Keratinocyte (primary cell): ENCODE data around the gene TWF2. TPM values are rescaled to one million over a fixed set of nuclear protein-coding genes. Genes with fewer than 3 reads are reported as not detected.

Source experiments
- DNase-seq: peaks from one replicate; pipeline ENCODE4 v3.0.0-alpha.2; 2011; ENCODE audit warnings: low read depth, missing footprints, low spot score
- FAIRE-seq: peaks from 2 replicates; lab custom pipeline; 2011; peaks lifted over from hg19 to GRCh38; lab: Jason Lieb, UNC
- H2AFZ ChIP-seq: 2 replicates; pipeline ENCODE4 v1.6.0; 2012; ENCODE audit warnings: low read length, control low read depth, inconsistent platforms; ENCODE audit not compliant: control insufficient read depth
- H3K27ac ChIP-seq: 2 replicates; pipeline ENCODE4 v1.5.1; 2011; ENCODE audit warnings: low read length; ENCODE audit not compliant: control insufficient read depth, insufficient read depth
- H3K27me3 ChIP-seq: 3 replicates; pipeline ENCODE4 v1.6.0; 2011; ENCODE audit warnings: low read length; ENCODE audit not compliant: control insufficient read depth, insufficient read depth; ENCODE audit errors: extremely low read depth
- H3K36me3 ChIP-seq, 2 experiments: 2 replicates in 1 of 2; 3 replicates in 1 of 2; pipeline ENCODE4 v1.5.1; 2011; ENCODE audit warnings: low read length in 2 of 2, mild to moderate bottlenecking in 1 of 2; ENCODE audit not compliant: control insufficient read depth in 2 of 2, insufficient read depth in 2 of 2; ENCODE audit errors: extremely low read depth in 1 of 2
- H3K4me1 ChIP-seq: 3 replicates; pipeline ENCODE4 v1.5.1; 2011; ENCODE audit warnings: low read length; ENCODE audit not compliant: control insufficient read depth, insufficient read depth; ENCODE audit errors: extremely low read depth
- H3K4me2 ChIP-seq: 3 replicates; pipeline ENCODE4 v1.6.0; 2011; ENCODE audit warnings: low read depth, low read length; ENCODE audit not compliant: control insufficient read depth, insufficient read depth; ENCODE audit errors: extremely low read depth
- H3K4me3 ChIP-seq, 3 experiments: fragments of 200-600 bp in 1 of 3; sonication (generic) in 1 of 3; 2 replicates in 2 of 3; 3 replicates in 1 of 3; pipeline ENCODE4 v1.5.1; 2011 to 2016; ENCODE audit warnings: low read length in 3 of 3, mild to moderate bottlenecking in 3 of 3, control low read depth in 2 of 3, inconsistent platforms in 1 of 3, low read depth in 1 of 3, mixed read lengths in 1 of 3, mixed run types in 1 of 3, moderate library complexity in 1 of 3; ENCODE audit not compliant: control insufficient read depth in 2 of 3, insufficient read depth in 2 of 3; ENCODE audit errors: extremely low read depth in 1 of 3
- H3K79me2 ChIP-seq: 2 replicates; pipeline ENCODE4 v1.6.0; 2012; ENCODE audit warnings: low read length; ENCODE audit not compliant: control insufficient read depth, insufficient read depth
- H3K9ac ChIP-seq: 3 replicates; pipeline ENCODE4 v1.6.0; 2011; ENCODE audit warnings: low read length; ENCODE audit not compliant: control insufficient read depth, insufficient read depth; ENCODE audit errors: extremely low read depth
- H3K9me1 ChIP-seq: 3 replicates; pipeline ENCODE4 v1.6.0; 2011; ENCODE audit warnings: low read length; ENCODE audit not compliant: control insufficient read depth, insufficient read depth; ENCODE audit errors: extremely low read depth
- H3K9me3 ChIP-seq: 2 replicates; pipeline ENCODE4 v1.5.1; 2012; ENCODE audit warnings: low read depth, low read length; ENCODE audit not compliant: control insufficient read depth
- H4K20me1 ChIP-seq: 3 replicates; pipeline ENCODE4 v1.6.0; 2011; ENCODE audit warnings: low read length; ENCODE audit not compliant: control insufficient read depth, insufficient read depth; ENCODE audit errors: extremely low read depth
- EZH2 ChIP-seq: IDR thresholded peaks from one replicate; pipeline ENCODE4 v1.6.1; 2012; ENCODE audit warnings: inconsistent platforms, mild to moderate bottlenecking, low read length, moderate library complexity
- dilution Hi-C: fragments of 300-500 bp; cut with MboI; formaldehyde crosslinking; loops from one replicate; pipeline ENCODE4 v1.7.0; 2020; ENCODE audit warnings: low sequenced_read_pairs; ENCODE audit not compliant: extremely low pct_ligation_motif_present
- polyA plus RNA-seq, 5 experiments: library from polyadenylated mRNA; depleted of rRNA in 3 of 5; stranded (reverse) in 3 of 5; stranded (forward) in 1 of 5; unstranded in 1 of 5; fragments of >200 nt; gene quantifications; 1 replicate in 1 of 5; 2 replicates in 3 of 5; 3 replicates in 1 of 5; pipeline versions ENCODE4 v1.2.1 to v1.2.3, GENCODE V29; 2011 to 2012; ENCODE audit warnings: missing spikeins in 2 of 5, low read depth in 1 of 5, low replicate concordance in 1 of 5
- TF ChIP-seq, protein P1 (sequence below), 3 experiments: IDR thresholded peaks in 1 of 3; conservative IDR thresholded peaks in 1 of 3; optimal IDR thresholded peaks in 1 of 3; 2 replicates in 2 of 3; 3 replicates in 1 of 3; pipeline versions ENCODE3 to v1.5.1; 2011; ENCODE audit warnings: low read length in 3 of 3, mild to moderate bottlenecking in 3 of 3, moderate library complexity in 2 of 3, control low read depth in 1 of 3, inconsistent platforms in 1 of 3; ENCODE audit not compliant: insufficient read depth in 2 of 3; ENCODE audit errors: extremely low read depth in 1 of 3

TWF2 gene
- polyA plus RNA-seq, 1 donor (not counting 4 experiments of a cell fraction or from before 2014, with no cell fraction given) = 70.4 TPM

DNA sequence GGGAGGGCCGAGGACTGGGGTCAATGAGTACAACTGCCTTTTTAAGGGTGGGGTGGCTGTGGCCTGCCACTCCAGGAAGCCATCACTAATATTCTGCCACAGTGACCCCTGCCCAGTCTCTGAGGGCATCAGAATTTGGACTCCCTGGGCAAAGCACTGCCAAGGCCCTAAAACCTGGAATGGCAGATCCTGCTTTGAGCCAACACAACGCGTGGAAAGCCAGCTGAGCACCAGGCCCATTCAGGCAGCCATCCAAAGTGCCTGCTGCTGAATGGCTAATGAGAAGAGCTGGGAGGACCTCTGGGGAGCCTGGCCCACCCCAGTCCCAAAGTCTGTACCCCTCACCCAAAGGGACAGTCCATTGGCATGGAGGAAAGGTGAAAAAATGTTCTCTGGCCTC lies 5.0 kb downstream of the TWF2 start:
- dilution Hi-C loops = no loop called here
- peaks cover 29 to 40% of the 10 kb centered on the region in 2 experiments for H3K36me3 ChIP-seq
- DNase-seq (no peak), FAIRE-seq (no peak)
- H3K79me2 ChIP-seq = peaks cover 58% of the 10 kb centered on the region
- H3K9ac ChIP-seq = no peak overlapping the region
- H3K4me2 ChIP-seq = no peak overlapping the region
- no peaks in the 10 kb centered on the region for H3K27me3 ChIP-seq
- H3K4me1 ChIP-seq = peaks cover 15% of the 10 kb centered on the region
- no peak overlapping the region for H2AFZ ChIP-seq
- no peak overlapping the region for H3K27ac ChIP-seq
- no peak overlapping the region for H3K4me3 ChIP-seq
- TF ChIP-seq, protein P1, sequence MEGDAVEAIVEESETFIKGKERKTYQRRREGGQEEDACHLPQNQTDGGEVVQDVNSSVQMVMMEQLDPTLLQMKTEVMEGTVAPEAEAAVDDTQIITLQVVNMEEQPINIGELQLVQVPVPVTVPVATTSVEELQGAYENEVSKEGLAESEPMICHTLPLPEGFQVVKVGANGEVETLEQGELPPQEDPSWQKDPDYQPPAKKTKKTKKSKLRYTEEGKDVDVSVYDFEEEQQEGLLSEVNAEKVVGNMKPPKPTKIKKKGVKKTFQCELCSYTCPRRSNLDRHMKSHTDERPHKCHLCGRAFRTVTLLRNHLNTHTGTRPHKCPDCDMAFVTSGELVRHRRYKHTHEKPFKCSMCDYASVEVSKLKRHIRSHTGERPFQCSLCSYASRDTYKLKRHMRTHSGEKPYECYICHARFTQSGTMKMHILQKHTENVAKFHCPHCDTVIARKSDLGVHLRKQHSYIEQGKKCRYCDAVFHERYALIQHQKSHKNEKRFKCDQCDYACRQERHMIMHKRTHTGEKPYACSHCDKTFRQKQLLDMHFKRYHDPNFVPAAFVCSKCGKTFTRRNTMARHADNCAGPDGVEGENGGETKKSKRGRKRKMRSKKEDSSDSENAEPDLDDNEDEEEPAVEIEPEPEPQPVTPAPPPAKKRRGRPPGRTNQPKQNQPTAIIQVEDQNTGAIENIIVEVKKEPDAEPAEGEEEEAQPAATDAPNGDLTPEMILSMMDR (optimal IDR thresholded peaks at IDR 0.05 in 1 of 3, IDR thresholded peaks at IDR 0.05 in 1 of 3, conservative IDR thresholded peaks at IDR 0.05 in 1 of 3; ENCODE audit: extremely low read depth in 1 of 3, insufficient read depth in 2 of 3, low read length in 3 of 3) = no peak
- no peak for TF ChIP-seq EZH2
- no peaks in the 10 kb centered on the region for H3K9me3 ChIP-seq
- peaks cover 8% of the 10 kb centered on the region for H4K20me1 ChIP-seq
- no peaks in the 10 kb centered on the region for H3K9me1 ChIP-seq

- dilution Hi-C loops = no loop called here
- no peak for DNase-seq
- Histone ChIP-seq H3K4me2 (no peak overlapping the region), H3K27me3 (no peaks in the 10 kb centered on the region), H2AFZ (no peak overlapping the region), H4K20me1 (peaks cover 8% of the 10 kb centered on the region), H3K4me3 (no peak overlapping the region), H3K4me1 (peaks cover 12% of the 10 kb centered on the region), H3K36me3 (peaks cover 37 to 45% of the 10 kb centered on the region in 2 experiments), H3K9me1 (no peaks in the 10 kb centered on the region), H3K79me2 (peaks cover 53% of the 10 kb centered on the region), H3K27ac (no peak overlapping the region), H3K9ac (no peak overlapping the region), H3K9me3 (no peaks in the 10 kb centered on the region)
- TF ChIP-seq, protein P1 (optimal IDR thresholded peaks at IDR 0.05 in 1 of 3, IDR thresholded peaks at IDR 0.05 in 1 of 3, conservative IDR thresholded peaks at IDR 0.05 in 1 of 3; ENCODE audit: extremely low read depth in 1 of 3, insufficient read depth in 2 of 3, low read length in 3 of 3) = no peak
- no peak for TF ChIP-seq EZH2
- FAIRE-seq = no peak
Measured at GRCh38 chr3:52233108-52233591, 5.8 kb downstream of the TWF2 start.
